CD4-positive, alpha-beta memory T cell (primary cell): ENCODE data around the gene TMED1. TPM values are rescaled to one million over a fixed set of nuclear protein-coding genes. Genes with fewer than 3 reads are reported as not detected.
A peak's percentile ranks its signal among the peaks of the same experiment; 100 is the strongest.

Experiments
- CTCF ChIA-PET: fragments of 350-600 bp; sonication (Branson Sonifier 250); formaldehyde crosslinking; loops from one replicate; lab custom pipeline; 2021; ENCODE audit warnings: inconsistent platforms; ENCODE audit not compliant: partially characterized antibody; lab: Charles Lee
- POLR2A ChIA-PET: fragments of 350-600 bp; sonication (Branson Sonifier 250); formaldehyde crosslinking; loops from one replicate; lab custom pipeline; 2021; ENCODE audit not compliant: partially characterized antibody; lab: Charles Lee
- DNase-seq, 5 donors: peaks; one replicate each; pipeline versions ENCODE4 v3.0.0 to v3.0.0-alpha.2; 2020 to 2022; ENCODE audit warnings: mixed read lengths in 1 of 5
- H3K27ac ChIP-seq: one replicate; pipeline ENCODE4 v1.7.0; 2013; ENCODE audit warnings: low read depth, low read length
- H3K27me3 ChIP-seq: 2 replicates; pipeline ENCODE4 v1.7.0; 2013; ENCODE audit warnings: mild to moderate bottlenecking, low read length, moderate library complexity; ENCODE audit not compliant: insufficient read depth
- H3K36me3 ChIP-seq: 2 replicates; pipeline ENCODE4 v1.7.0; 2013; ENCODE audit warnings: mild to moderate bottlenecking, low read length, moderate library complexity; ENCODE audit not compliant: insufficient read depth
- H3K4me1 ChIP-seq: 2 replicates; pipeline ENCODE4 v1.7.0; 2013; ENCODE audit warnings: mild to moderate bottlenecking, low read length, moderate library complexity; ENCODE audit not compliant: insufficient read depth
- H3K4me3 ChIP-seq, 2 donors: one replicate each; pipeline ENCODE4 v1.7.0; 2013; ENCODE audit warnings: low read length in 2 of 2, mild to moderate bottlenecking in 1 of 2
- H3K9me3 ChIP-seq, 2 donors: one replicate each; pipeline ENCODE4 v1.7.0; 2013; ENCODE audit warnings: low read length in 2 of 2, control low read depth in 1 of 2; ENCODE audit not compliant: control insufficient read depth in 1 of 2
- H3K27ac Mint-ChIP-seq, 7 donors: one replicate each; pipeline ENCODE4 v1.8.0; 2020 to 2021; ENCODE audit warnings: mixed read lengths in 7 of 7, mild to moderate bottlenecking in 6 of 7, inconsistent platforms in 3 of 7, moderate library complexity in 3 of 7
- H3K27me3 Mint-ChIP-seq, 2 donors: one replicate each; pipeline ENCODE4 v1.8.0; 2020 to 2021; ENCODE audit warnings: mixed read lengths in 2 of 2
- H3K36me3 Mint-ChIP-seq, 2 donors: one replicate each; pipeline ENCODE4 v1.8.0; 2020 to 2021; ENCODE audit warnings: mixed read lengths in 2 of 2, inconsistent platforms in 1 of 2, mild to moderate bottlenecking in 1 of 2
- H3K4me1 Mint-ChIP-seq, 4 donors: one replicate each; pipeline ENCODE4 v1.8.0; 2020 to 2021; ENCODE audit warnings: mixed read lengths in 4 of 4, mild to moderate bottlenecking in 1 of 4
- H3K4me3 Mint-ChIP-seq, 8 donors: one replicate each; pipeline ENCODE4 v1.8.0; 2020 to 2021; ENCODE audit warnings: mixed read lengths in 8 of 8, mild to moderate bottlenecking in 7 of 8, moderate library complexity in 6 of 8, inconsistent platforms in 3 of 8
- H3K9me3 Mint-ChIP-seq, 8 donors: one replicate each; pipeline ENCODE4 v1.8.0; 2020 to 2021; ENCODE audit warnings: mixed read lengths in 8 of 8, mild to moderate bottlenecking in 5 of 8, inconsistent platforms in 3 of 8, moderate library complexity in 1 of 8
- intact Hi-C: fragments of 100-400 bp; cut with micrococcal nuclease; formaldehyde crosslinking; loops from one replicate; pipeline ENCODE4 v1.15.1; 2023
- polyA plus RNA-seq, 2 donors: library from polyadenylated mRNA; unstranded; fragments of 300-500 nt; fragmentation: Illumina TruSeq; gene quantifications; one replicate each; pipeline ENCODE4 v1.2.3, GENCODE V29; 2021
- total RNA-seq, 2 experiments: library from RNA; stranded (reverse); gene quantifications; one replicate each; pipeline ENCODE4 v1.2.3, GENCODE V29; 2021

The TMED1 gene
- total and polyA plus RNA-seq, 4 experiments from 2014 or later: 9.0 to 24.9 (median 17.8) TPM

DNA sequence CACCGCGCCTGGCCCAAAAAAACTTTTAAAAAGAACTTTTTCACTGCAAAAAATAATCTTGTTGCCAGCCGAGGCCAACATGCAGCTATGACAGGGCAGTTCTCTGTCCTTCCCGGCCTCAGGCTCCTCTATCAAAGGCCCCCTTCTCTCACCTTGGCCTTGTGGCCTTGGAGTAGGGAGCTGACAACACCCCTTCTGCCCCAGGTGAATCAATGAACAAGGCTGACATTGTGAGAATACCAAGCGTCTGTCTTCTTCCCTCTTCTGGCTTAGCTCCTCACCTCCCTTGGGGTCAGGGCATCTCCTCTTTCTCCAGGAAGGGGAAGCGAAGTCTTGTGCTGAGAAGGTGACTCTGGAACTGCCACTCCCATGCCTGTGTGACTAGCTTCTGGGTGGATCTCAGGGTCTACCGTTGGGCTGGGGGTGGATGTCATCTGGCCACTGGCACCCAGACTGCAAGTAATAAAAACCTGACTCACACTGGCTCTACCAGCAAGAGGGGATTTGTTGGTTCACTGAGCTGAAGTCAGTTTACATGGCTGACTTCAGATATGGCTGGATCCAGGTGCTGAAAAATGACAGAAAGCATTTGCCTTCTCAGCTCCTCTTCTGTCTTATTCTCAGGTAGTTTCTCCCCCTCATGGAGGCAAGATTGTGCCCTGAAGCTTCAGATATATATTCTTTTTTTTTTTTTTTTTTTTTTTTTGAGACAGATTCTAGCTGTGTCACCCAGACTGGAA, 18.5 kb upstream of the TMED1 start:
- Mint-ChIP-seq H3K27me3 (no peaks in the 10 kb centered on the region), H3K36me3 (no peaks in the 10 kb centered on the region), H3K4me1 (no peaks in the 10 kb centered on the region), H3K4me3 (no peak overlapping the region), H3K27ac (no peak overlapping the region), H3K9me3 (no peaks in the 10 kb centered on the region)
- intact Hi-C loops: no loop called here
- Histone ChIP-seq H3K4me1 (no peaks in the 10 kb centered on the region), H3K27me3 (no peaks in the 10 kb centered on the region), H3K27ac (no peak overlapping the region), H3K36me3 (no peaks in the 10 kb centered on the region), H3K9me3 (no peaks in the 10 kb centered on the region), H3K4me3 (no peak overlapping the region)
- ChIA-PET CTCF (interaction anchor here (0.7 to 5.8 kb wide), 6 partner anchors 10 to 31 kb away, joined by 3 to 45 read pairs (median 4); partner anchors contain the start of gene TMED1), POLR2A (interaction anchor here (1.2 kb wide), 2 partner anchors 95 to 137 kb away, joined by 3 to 5 read pairs; partner anchors contain the start of gene DNM2)
- no peak for DNase-seq

DNA sequence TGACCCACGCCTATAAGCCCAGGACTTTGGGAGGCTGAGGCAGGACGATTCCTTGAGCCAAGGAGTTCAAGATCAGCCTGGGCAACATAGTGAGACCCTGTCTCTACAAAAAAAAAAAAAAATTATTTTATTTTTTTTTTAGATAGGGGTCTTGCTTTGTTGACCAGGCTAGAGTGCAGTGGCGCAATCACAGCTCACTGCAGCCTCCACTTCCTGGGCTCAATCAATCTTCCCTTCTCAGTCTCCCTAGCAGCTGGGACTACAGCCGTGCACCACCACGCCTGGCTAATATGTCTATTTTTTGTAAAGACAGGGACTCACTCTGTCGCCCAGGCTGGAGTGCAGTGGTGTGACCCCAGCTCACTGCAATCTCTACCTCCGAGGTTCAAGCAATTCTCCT, 16.9 kb upstream of the TMED1 start:
- Histone ChIP-seq H3K4me3 (no peak overlapping the region), H3K9me3 (no peaks in the 10 kb centered on the region), H3K36me3 (no peaks in the 10 kb centered on the region), H3K4me1 (no peaks in the 10 kb centered on the region), H3K27ac (no peak overlapping the region), H3K27me3 (no peaks in the 10 kb centered on the region)
- Mint-ChIP-seq H3K4me3 (no peak overlapping the region), H3K36me3 (no peaks in the 10 kb centered on the region), H3K27ac (no peak overlapping the region), H3K4me1 (peaks cover 0 to 4% (median 1%) of the 10 kb centered on the region in 4 donors), H3K27me3 (peaks cover 0 to 2% of the 10 kb centered on the region in 2 donors), H3K9me3 (no peaks in the 10 kb centered on the region)
- CTCF ChIA-PET: interaction anchor here (1.5 to 5.8 kb wide), 2 partner anchors 12 to 136 kb away, joined by 3 to 45 read pairs; partner anchors contain the start of gene DNM2
- intact Hi-C loops: no loop called here
- POLR2A ChIA-PET: no interaction called here
- no peak for DNase-seq

DNA sequence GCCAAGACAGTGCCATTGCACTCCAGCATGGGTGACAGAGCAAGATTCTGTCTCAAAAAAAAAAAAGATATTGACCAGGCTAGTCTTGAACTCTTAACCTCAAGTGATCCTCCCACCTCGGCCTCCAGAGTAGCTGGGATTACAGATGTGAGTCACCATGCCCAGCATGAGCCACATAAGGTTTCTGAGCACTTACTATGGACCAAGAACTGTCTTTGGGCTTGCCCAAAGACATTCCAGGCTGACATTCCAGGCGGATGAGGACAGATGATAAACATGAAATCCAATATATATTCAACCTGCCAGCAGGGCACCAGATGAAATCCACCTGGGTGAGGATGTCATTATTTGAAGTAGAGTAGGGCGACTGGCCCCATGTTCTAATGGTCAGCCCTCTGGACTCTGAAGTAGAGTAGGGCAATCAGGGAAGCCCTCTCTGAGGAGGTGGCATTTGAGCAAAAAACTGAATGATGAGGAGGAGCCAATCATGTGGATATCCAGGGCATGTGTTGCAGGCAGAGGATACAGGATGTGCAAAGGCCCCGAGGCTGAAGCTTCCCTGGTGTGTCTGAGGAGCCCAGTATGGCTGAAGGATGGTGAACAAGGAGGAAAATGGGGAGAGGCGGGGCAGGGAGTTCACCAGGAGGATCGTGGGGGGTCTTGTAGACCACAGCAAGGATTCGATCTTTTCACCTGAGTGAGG, 16.2 kb upstream of the TMED1 start:
- peaks cover 0 to 2% (median 0%) of the 10 kb centered on the region in 8 donors for H3K9me3 Mint-ChIP-seq
- POLR2A ChIA-PET: no interaction called here
- Histone ChIP-seq H3K4me1 (no peaks in the 10 kb centered on the region), H3K27me3 (no peaks in the 10 kb centered on the region), H3K27ac (no peak overlapping the region), H3K36me3 (no peaks in the 10 kb centered on the region), H3K9me3 (no peaks in the 10 kb centered on the region), H3K4me3 (no peak overlapping the region)
- H3K27ac Mint-ChIP-seq: no peak overlapping the region
- no peak for DNase-seq
- H3K27me3 Mint-ChIP-seq: peaks cover 0 to 2% of the 10 kb centered on the region in 2 donors
- CTCF ChIA-PET: interaction anchor here (1.5 to 5.8 kb wide), 2 partner anchors 12 to 135 kb away, joined by 3 to 45 read pairs; partner anchors contain the start of gene DNM2
- intact Hi-C loops: no loop called here
- peaks cover 0 to 4% (median 1%) of the 10 kb centered on the region in 4 donors for H3K4me1 Mint-ChIP-seq
- H3K4me3 Mint-ChIP-seq: no peak overlapping the region
- no peaks in the 10 kb centered on the region for H3K36me3 Mint-ChIP-seq

- POLR2A ChIA-PET: no interaction called here
- intact Hi-C loops: no loop called here
- Mint-ChIP-seq H3K9me3 (peaks cover 2 to 12% (median 8%) of the 10 kb centered on the region in 8 donors), H3K4me3 (no peak overlapping the region), H3K27me3 (peaks cover 0 to 2% of the 10 kb centered on the region in 2 donors), H3K4me1 (peaks cover 0 to 4% (median 2%) of the 10 kb centered on the region in 4 donors), H3K27ac (no peak overlapping the region), H3K36me3 (peaks cover 0 to 5% of the 10 kb centered on the region in 2 donors)
- H3K27ac ChIP-seq: no peak overlapping the region
- no peaks in the 10 kb centered on the region for H3K4me1 ChIP-seq
- no peak overlapping the region for H3K4me3 ChIP-seq
- peaks cover 0 to 5% of the 10 kb centered on the region in 2 donors for H3K9me3 ChIP-seq
- no peaks in the 10 kb centered on the region for H3K27me3 ChIP-seq
- no peaks in the 10 kb centered on the region for H3K36me3 ChIP-seq
- DNase-seq: no peak
- CTCF ChIA-PET: interaction anchor here (5.8 kb wide), 1 partner anchor 14 kb away, joined by 45 read pairs; no protein-coding TSS in a partner anchor
These were observed 14.6 kb upstream of the TMED1 start for GRCh38 chr19:10850631-10851030.

DNA sequence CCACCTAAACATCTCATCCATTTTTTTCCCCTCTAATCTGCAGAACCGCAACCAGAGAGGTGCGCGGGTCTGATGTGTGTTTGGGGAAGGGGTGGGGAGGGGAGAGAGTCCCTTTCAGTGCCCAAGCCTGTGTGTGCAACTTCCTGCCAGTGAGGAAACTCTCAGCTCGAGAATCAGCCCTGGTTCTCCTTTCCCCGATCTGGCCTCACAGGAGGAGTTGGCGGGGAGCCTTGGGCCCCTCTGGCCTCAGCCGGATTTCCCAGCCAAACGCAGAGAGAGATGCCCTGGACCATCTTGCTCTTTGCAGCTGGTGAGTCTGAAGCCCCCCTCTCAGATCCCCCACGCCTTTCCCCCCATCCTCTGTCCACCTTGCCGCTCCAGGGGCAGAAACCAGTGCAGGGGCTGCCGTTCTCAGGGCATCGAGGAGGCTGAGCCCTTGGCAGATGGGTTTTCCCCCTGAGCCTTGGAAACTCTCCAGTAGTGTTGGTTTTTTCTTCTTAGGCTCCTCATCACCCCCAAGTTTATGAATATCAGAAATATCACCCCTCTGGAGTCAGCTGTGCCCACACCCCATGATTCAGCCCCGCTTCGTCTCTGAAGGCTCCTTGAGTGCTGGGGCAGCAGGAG, 12.3 kb upstream of the TMED1 start, which contains the start of gene C19orf38:
Gene C19orf38 (plus strand): TSS at position 186 of the 627 bp plus-strand sequence. CDS start 94 bp downstream, at position 280.
- Histone ChIP-seq H3K4me1 (no peaks in the 10 kb centered on the region), H3K4me3 (no peak within 1 kb of the TSS), H3K36me3 (no peaks in the 10 kb centered on the region), H3K9me3 (peaks cover 0 to 5% of the 10 kb centered on the region in 2 donors), H3K27ac (no peak within 1 kb of the TSS), H3K27me3 (no peaks in the 10 kb centered on the region)
- Mint-ChIP-seq H3K4me1 (peaks cover 0 to 4% (median 2%) of the 10 kb centered on the region in 4 donors), H3K27me3 (peaks cover 0 to 2% of the 10 kb centered on the region in 2 donors), H3K36me3 (peaks cover 0 to 5% of the 10 kb centered on the region in 2 donors), H3K9me3 (peaks cover 2 to 18% (median 10%) of the 10 kb centered on the region in 8 donors), H3K4me3 (peak within 1 kb of the TSS in 3 of 8 donors; percentile 26 to 46 (median 41)), H3K27ac (peak within 1 kb of the TSS in 1 of 7 donors; percentile 68)
- CTCF ChIA-PET: no interaction called here
- intact Hi-C loops: no loop called here
- POLR2A ChIA-PET: no interaction called here
- DNase-seq: no peak

DNA sequence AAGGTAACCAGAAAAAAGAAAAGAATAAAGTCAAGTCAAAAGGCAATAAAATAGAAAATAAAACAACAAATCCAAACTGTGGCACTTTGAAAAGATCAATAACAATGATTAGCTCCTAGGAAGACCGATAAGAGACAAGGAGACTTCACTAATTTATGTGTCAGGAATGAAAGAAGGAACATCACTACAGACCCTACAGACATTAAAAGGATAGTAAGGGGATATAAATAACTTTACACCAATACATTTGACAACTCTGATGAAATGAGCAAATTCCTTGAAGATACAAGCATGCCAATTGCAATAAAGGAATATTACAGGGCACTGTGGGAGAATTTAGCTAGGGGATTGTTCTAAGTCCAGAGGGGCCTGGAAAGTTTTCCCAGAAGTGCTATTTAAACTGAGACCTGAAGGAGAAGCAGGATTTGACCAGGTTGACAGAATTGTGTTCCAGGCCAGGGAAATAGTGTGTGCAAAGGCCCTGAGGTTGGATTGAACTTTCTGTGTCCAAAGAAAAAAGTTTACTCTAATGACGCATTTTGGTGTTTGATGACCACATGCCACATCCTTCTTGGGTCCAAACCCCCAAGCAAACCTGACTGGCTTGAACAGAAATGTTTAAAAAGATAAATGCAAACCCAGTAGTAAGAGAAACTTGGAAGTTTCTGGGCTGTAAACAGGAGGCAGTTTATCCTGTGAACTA, 10.6 kb upstream of the TMED1 start:
- no peaks in the 10 kb centered on the region for H3K27me3 ChIP-seq
- H3K4me3 Mint-ChIP-seq: no peak overlapping the region
- POLR2A ChIA-PET: interaction anchor here (0.6 kb wide), 1 partner anchor 11 kb away, joined by 3 read pairs; the partner anchor contains the start of gene TMED1
- H3K9me3 Mint-ChIP-seq: peaks cover 2 to 20% (median 10%) of the 10 kb centered on the region in 8 donors
- H3K27ac ChIP-seq: no peak overlapping the region
- no peak overlapping the region for H3K27ac Mint-ChIP-seq
- H3K27me3 Mint-ChIP-seq: peaks cover 0 to 2% of the 10 kb centered on the region in 2 donors
- no peak for DNase-seq
- intact Hi-C loops: no loop called here
- no peaks in the 10 kb centered on the region for H3K36me3 ChIP-seq
- H3K4me1 ChIP-seq: no peaks in the 10 kb centered on the region
- CTCF ChIA-PET: interaction anchor here (0.8 to 3.2 kb wide), 5 partner anchors 10 to 130 kb away, joined by 3 to 17 read pairs (median 5); partner anchors contain the start of genes DNM2 and TMED1
- H3K4me1 Mint-ChIP-seq: peaks cover 0 to 4% (median 2%) of the 10 kb centered on the region in 4 donors
- no peak overlapping the region for H3K4me3 ChIP-seq
- H3K36me3 Mint-ChIP-seq: peaks cover 0 to 5% of the 10 kb centered on the region in 2 donors
- H3K9me3 ChIP-seq: peaks cover 0 to 5% of the 10 kb centered on the region in 2 donors
